ENCODE data around the gene MRPL39. TPM values are rescaled to one million over a fixed set of nuclear protein-coding genes. Genes with fewer than 3 reads are reported as not detected.

The MRPL39 gene
- polyA plus RNA-seq, 1 donor from 2014 or later, result 28.5 TPM

DNA sequence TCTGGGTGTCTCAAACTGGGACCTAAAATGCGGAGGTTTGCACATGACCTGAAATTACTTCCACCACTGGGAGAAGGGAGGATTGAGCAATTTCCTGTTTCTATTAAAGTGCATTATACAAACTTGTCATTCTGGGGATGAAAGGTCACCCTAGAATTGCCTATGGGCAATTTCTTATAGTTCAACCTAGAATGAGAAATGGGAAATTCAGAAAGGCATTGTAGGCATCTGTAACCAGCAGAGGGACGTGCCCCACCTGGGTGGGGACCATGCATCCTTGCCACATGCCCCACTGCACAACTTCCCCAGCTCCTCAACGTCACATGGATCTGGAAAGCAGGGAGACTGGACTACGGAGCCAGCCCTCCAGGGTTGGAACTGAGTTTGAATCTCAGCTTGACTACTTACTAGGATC is 47.0 kb downstream of the MRPL39 start:
- Histone ChIP-seq H3K4me3 (ENCODE audit: low read length) (no peak overlapping the region), H3K4me2 (ENCODE audit: low read length) (no peak overlapping the region), H3K9me3 (ENCODE audit: low read length) (no peaks in the 10 kb centered on the region), H2AFZ (ENCODE audit: low read depth, low read length) (no peak overlapping the region), H3K27ac (ENCODE audit: low read length) (no peak overlapping the region), H4K20me1 (ENCODE audit: insufficient read depth) (no peaks in the 10 kb centered on the region), H3F3A (ENCODE audit: insufficient read depth, low read length, poor library complexity, severe bottlenecking) (no peaks in the 10 kb centered on the region), H3K9ac (ENCODE audit: low read length) (no peak overlapping the region), H3K79me2 (replicated peaks; ENCODE audit: insufficient read depth, low read length) (no peaks in the 10 kb centered on the region), H3K9me2 (ENCODE audit: insufficient read depth, low read length) (no peaks in the 10 kb centered on the region), H3K36me3 (ENCODE audit: insufficient read depth, low read length) (no peaks in the 10 kb centered on the region), H3K27me3 (ENCODE audit: insufficient read depth, low read depth, low read length) (peaks cover 17% of the 10 kb centered on the region)
- TF ChIP-seq CTCF (IDR thresholded peaks at IDR 0.05; ENCODE audit: poor library complexity, severe bottlenecking) (no peak), MXI1 (conservative IDR thresholded peaks at IDR 0.05; ENCODE audit: poor library complexity, severe bottlenecking) (no peak)

- TF ChIP-seq CTCF (IDR thresholded peaks at IDR 0.05; ENCODE audit: poor library complexity, severe bottlenecking), result no peak
- no peak for TF ChIP-seq EZH2 (IDR thresholded peaks at IDR 0.05; ENCODE audit: borderline replicate concordance, insufficient read depth, low read length, poor library complexity, severe bottlenecking)
- TF ChIP-seq, protein P1, sequence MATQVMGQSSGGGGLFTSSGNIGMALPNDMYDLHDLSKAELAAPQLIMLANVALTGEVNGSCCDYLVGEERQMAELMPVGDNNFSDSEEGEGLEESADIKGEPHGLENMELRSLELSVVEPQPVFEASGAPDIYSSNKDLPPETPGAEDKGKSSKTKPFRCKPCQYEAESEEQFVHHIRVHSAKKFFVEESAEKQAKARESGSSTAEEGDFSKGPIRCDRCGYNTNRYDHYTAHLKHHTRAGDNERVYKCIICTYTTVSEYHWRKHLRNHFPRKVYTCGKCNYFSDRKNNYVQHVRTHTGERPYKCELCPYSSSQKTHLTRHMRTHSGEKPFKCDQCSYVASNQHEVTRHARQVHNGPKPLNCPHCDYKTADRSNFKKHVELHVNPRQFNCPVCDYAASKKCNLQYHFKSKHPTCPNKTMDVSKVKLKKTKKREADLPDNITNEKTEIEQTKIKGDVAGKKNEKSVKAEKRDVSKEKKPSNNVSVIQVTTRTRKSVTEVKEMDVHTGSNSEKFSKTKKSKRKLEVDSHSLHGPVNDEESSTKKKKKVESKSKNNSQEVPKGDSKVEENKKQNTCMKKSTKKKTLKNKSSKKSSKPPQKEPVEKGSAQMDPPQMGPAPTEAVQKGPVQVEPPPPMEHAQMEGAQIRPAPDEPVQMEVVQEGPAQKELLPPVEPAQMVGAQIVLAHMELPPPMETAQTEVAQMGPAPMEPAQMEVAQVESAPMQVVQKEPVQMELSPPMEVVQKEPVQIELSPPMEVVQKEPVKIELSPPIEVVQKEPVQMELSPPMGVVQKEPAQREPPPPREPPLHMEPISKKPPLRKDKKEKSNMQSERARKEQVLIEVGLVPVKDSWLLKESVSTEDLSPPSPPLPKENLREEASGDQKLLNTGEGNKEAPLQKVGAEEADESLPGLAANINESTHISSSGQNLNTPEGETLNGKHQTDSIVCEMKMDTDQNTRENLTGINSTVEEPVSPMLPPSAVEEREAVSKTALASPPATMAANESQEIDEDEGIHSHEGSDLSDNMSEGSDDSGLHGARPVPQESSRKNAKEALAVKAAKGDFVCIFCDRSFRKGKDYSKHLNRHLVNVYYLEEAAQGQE (IDR thresholded peaks at IDR 0.05; ENCODE audit: borderline replicate concordance), result no peak
- TF ChIP-seq SMC3 (conservative IDR thresholded peaks at IDR 0.05; ENCODE audit: poor library complexity), result no peak
- TF ChIP-seq TAF1 (IDR thresholded peaks at IDR 0.05; ENCODE audit: low read depth), result no peak
- no peak for TF ChIP-seq EP300 (conservative IDR thresholded peaks at IDR 0.05; ENCODE audit: poor library complexity, severe bottlenecking)
- TF ChIP-seq MXI1 (conservative IDR thresholded peaks at IDR 0.05; ENCODE audit: poor library complexity, severe bottlenecking), result no peak
- TF ChIP-seq RAD21 (conservative IDR thresholded peaks at IDR 0.05), result no peak
- TF ChIP-seq POLR2AphosphoS5 (IDR thresholded peaks at IDR 0.05), result no peak
- H3K4me3 ChIP-seq (ENCODE audit: low read length), result no peak overlapping the region
- H3K27ac ChIP-seq (ENCODE audit: low read length), result no peak overlapping the region
- H3K27me3 ChIP-seq (ENCODE audit: insufficient read depth, low read depth, low read length), result peaks cover 17% of the 10 kb centered on the region
- no peaks in the 10 kb centered on the region for H3K79me2 ChIP-seq (replicated peaks; ENCODE audit: insufficient read depth, low read length)
- no peak overlapping the region for H3K9ac ChIP-seq (ENCODE audit: low read length)
- no peaks in the 10 kb centered on the region for H3F3A ChIP-seq (ENCODE audit: insufficient read depth, low read length, poor library complexity, severe bottlenecking)
- H2AFZ ChIP-seq (ENCODE audit: low read depth, low read length), result no peak overlapping the region
- no peaks in the 10 kb centered on the region for H3K9me3 ChIP-seq (ENCODE audit: low read length)
- no peaks in the 10 kb centered on the region for H3K36me3 ChIP-seq (ENCODE audit: insufficient read depth, low read length)
- H3K4me2 ChIP-seq (ENCODE audit: low read length), result no peak overlapping the region
- no peaks in the 10 kb centered on the region for H3K9me2 ChIP-seq (ENCODE audit: insufficient read depth, low read length)
- H4K20me1 ChIP-seq (ENCODE audit: insufficient read depth), result no peaks in the 10 kb centered on the region
These were observed 47.5 kb downstream of the MRPL39 start for GRCh38 chr21:25559746-25560145.
